Measurements from ENCODE around the gene ETV1. TPM values are rescaled to one million over a fixed set of nuclear protein-coding genes. Genes with fewer than 3 reads are reported as not detected.

The ETV1 gene
- total RNA-seq, 1 donor from 2014 or later: not detected

DNA sequence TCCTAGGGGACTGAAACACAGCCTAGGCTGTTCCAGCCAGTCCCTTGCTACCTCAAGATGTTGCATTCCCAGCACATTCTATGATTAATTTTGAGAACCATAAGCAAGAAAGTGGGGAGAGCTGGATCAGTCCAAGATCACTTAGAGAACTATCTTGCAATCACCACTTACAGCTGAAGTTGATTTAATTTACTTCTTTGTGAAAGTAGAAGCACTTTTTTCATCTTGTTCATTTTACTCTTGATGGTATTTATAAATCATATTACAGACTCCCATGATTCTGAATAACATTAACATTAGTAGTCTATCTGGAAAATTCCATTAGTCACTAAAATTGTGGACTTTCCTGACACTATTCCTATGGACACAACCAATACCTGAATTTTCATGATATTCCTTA is 118.5 kb downstream of the ETV1 start:
- no peak for DNase-seq
- Mint-ChIP-seq H3K27ac (no peak overlapping the region), H3K9me3 (peaks cover 4% of the 10 kb centered on the region), H3K27me3 (no peaks in the 10 kb centered on the region), H3K4me3 (no peak overlapping the region), H3K4me1 (no peaks in the 10 kb centered on the region), H3K36me3 (ENCODE audit: low read depth) (no peaks in the 10 kb centered on the region)
- intact Hi-C loops (cut with micrococcal nuclease): no loop called here

DNA sequence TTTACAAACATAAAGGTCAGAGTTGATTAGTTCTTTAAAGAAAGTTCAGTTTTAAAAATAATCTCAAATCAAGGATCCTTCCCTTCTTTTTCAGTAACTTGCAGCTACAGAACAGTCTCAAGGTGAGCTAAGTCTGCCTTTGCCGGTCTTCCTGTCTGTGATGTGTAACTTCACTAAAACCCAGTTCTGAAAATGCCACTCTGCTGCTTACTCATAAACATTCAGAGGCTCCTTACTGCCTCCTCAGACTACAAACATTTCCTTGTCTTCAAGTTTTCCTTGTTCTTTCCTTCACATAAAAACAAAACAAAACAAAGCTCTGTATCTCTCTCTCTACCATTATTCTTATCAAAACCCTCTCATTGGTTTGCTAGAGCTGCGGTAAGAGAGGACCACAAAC is 128.7 kb downstream of the ETV1 start:
- H3K27me3 Mint-ChIP-seq: no peaks in the 10 kb centered on the region

DNA sequence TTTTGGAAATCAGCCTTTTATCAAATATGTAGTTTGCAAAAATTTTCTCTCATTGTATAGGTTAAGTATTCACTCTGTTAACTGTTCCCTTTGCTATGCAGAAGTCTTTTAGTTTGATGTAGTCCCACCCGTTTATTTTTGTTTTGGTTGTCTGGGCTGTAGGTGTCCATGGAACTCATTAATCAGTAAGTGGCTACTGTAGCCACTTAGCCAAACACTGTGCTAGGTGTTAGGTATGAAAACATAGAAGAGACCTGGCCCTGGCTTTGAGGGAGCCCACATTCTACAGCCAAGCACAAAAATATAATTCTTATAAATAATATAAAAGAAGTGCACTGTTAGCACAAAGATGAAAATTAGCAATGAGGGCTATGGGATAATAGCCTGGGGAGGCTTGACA is 133.5 kb downstream of the ETV1 start:
- no peaks in the 10 kb centered on the region for H3K27me3 Mint-ChIP-seq
- H3K9me3 Mint-ChIP-seq: no peaks in the 10 kb centered on the region
- no peak overlapping the region for H3K27ac Mint-ChIP-seq
- DNase-seq: no peak
- intact Hi-C loops (cut with micrococcal nuclease): no loop called here
- no peaks in the 10 kb centered on the region for H3K36me3 Mint-ChIP-seq (ENCODE audit: low read depth)
- H3K4me3 Mint-ChIP-seq: no peak overlapping the region
- no peaks in the 10 kb centered on the region for H3K4me1 Mint-ChIP-seq

More for the DNA sequence above, 128.7 kb downstream of the ETV1 start:
- Mint-ChIP-seq H3K4me3 (no peak overlapping the region), H3K4me1 (no peaks in the 10 kb centered on the region), H3K36me3 (ENCODE audit: low read depth) (no peaks in the 10 kb centered on the region), H3K9me3 (no peaks in the 10 kb centered on the region), H3K27ac (no peak overlapping the region)
- no peak for DNase-seq
- intact Hi-C loops (cut with micrococcal nuclease): no loop called here

DNA sequence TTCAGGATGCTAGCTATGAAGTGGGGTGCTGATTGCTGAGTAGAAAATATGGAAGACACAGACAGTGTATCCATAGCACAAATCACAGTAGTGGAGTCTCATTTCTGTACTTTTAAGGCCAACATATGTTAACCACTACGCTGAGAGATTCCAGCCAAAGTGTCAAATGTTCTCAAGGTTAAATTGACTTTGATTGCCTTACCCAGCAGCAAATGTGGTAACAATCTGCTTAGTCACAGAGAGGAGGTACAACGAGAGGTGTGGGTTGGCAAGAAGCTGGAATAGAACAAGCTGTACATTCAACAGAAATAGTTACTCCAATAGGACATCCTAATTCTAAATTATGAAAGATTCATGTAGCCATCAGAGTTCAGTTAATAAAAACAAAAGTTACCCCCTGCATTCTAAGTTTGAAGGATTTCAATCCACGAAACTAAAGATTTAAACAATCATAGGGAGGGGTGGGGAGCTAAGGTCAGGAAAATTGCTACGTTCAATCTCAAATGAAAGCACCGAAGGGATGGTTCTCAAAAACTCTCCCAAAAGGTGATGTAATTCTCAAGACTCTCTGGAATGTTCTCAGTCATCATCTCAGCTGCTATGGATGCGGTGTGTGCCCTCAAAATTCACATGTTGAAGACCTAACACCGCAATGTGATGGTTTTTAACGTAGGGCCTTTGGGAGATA is 137.0 kb downstream of the ETV1 start:
- intact Hi-C loops (cut with micrococcal nuclease): no loop called here
- Mint-ChIP-seq H3K4me3 (no peak overlapping the region), H3K27me3 (no peaks in the 10 kb centered on the region), H3K27ac (no peak overlapping the region), H3K36me3 (ENCODE audit: low read depth) (no peaks in the 10 kb centered on the region), H3K4me1 (peaks cover 15% of the 10 kb centered on the region), H3K9me3 (no peaks in the 10 kb centered on the region)
- DNase-seq: no peak

DNA sequence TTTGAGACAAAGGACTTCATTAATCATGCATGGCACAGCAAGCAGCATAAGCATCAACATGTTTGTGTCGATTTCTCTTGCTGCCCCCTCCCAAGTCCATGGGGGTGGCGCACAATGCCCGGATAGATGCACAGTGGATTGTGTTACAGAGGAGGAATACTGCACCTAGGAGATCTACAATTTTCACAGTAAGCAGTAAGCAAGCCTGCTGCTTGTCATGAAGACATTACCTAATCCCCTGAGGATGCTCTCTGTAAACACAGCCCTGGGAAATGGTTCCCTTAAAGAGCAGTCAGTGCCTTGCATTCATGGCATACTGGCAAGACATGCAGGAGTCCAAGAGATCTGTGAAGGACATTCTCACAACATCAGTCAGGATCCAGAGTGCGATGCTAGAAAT is 137.7 kb downstream of the ETV1 start:
- Mint-ChIP-seq H3K4me3 (no peak overlapping the region), H3K27me3 (no peaks in the 10 kb centered on the region), H3K36me3 (ENCODE audit: low read depth) (no peaks in the 10 kb centered on the region), H3K9me3 (no peaks in the 10 kb centered on the region), H3K27ac (no peak overlapping the region), H3K4me1 (peaks cover 15% of the 10 kb centered on the region)
- no peak for DNase-seq
- intact Hi-C loops (cut with micrococcal nuclease): no loop called here

DNA sequence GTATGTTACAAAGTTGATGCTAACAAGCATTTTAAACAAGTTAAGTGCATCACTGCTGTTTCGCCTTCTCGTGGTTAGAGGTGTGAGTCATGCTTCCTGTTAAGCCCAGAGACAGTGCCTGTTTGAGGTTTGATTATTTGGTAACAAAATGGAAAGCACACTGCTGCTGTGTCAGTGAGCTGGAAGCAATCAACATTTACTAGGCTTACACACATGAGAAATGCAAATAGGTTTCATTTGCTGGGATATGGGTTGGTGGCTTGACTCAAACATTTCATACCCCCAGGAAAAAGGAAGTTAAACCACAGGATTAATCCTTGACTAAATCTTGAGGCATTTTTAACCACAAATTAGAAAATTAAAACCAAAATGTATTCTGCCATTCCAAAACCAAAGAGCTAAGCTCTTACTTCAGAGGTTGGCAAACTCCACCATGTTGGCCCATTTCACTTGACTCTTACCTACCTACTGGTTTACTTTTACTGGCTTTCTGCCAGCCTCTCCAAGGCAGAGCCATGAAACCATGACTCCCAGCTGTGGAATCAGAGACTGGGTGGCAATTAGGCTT is 139.2 kb downstream of the ETV1 start:
- Mint-ChIP-seq H3K4me1 (peaks cover 15% of the 10 kb centered on the region), H3K4me3 (peak overlapping the region; percentile 32), H3K9me3 (no peaks in the 10 kb centered on the region), H3K27ac (no peak overlapping the region), H3K36me3 (ENCODE audit: low read depth) (no peaks in the 10 kb centered on the region), H3K27me3 (no peaks in the 10 kb centered on the region)
- peak; percentile 80 for DNase-seq
- intact Hi-C loops (cut with micrococcal nuclease): no loop called here

DNA sequence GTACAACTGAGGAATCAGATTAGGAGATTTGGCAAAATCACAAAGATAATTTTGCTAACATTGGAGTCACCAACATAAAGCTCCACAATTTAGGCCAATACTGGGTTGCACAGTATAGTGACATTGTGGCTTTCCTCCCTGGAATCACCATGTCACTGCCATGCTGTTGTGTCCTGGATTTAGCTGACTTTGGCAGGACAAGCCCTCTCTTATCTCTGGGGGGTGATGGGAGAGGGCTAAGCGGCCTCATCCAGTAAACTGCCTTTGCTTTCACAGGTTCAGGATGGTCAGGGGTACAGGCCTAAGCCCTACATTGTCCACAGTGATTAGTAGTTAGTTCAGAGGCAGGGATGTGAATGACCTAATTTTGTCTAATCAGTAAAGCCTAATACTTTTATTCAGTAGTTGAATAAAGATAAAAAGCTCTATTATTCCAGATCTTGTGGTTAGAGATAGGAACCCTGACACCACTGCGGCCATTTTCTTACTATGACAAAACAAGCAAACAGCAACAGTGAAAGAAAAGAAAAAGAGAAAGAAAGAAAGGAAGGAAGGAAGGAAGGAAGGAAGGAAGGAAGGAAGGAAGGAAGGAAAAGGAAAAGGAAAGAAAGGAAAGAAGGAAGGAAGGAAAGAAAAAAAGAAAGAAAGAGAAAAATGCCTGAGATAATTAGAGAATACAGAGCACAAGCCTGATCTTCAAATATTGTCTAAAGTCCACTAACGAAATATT is 140.1 kb downstream of the ETV1 start:
- intact Hi-C loops (cut with micrococcal nuclease): no loop called here
- Mint-ChIP-seq H3K27me3 (no peaks in the 10 kb centered on the region), H3K4me3 (no peak overlapping the region)

DNA sequence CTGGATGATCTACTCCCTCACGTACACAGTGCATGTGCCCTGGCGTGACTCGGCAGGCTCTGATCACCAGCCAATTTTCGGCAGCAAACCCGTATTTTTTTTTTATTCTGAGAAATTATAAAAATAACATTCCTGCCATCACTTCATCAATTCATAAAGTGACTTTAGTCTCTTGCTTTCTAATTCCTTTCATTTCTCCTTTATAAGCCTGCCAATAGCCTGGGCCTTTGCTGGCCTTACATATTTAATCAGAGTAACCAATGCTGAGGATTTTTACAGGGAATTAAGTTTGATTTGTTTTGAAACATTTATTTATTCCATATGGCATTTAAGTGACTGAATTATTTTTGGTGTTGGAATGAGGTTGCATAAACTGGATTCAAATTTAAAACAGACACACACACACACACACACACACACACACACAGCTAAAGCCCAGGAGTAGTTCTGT is 140.8 kb downstream of the ETV1 start:
- no peak for DNase-seq
- H3K9me3 Mint-ChIP-seq: no peaks in the 10 kb centered on the region
- H3K4me1 Mint-ChIP-seq: peaks cover 15% of the 10 kb centered on the region
- H3K36me3 Mint-ChIP-seq (ENCODE audit: low read depth): no peaks in the 10 kb centered on the region
- H3K27me3 Mint-ChIP-seq: no peaks in the 10 kb centered on the region
- H3K4me3 Mint-ChIP-seq: no peak overlapping the region
- intact Hi-C loops (cut with micrococcal nuclease): no loop called here
- no peak overlapping the region for H3K27ac Mint-ChIP-seq

More for the DNA sequence above, 140.1 kb downstream of the ETV1 start:
- H3K9me3 Mint-ChIP-seq: no peaks in the 10 kb centered on the region
- H3K27ac Mint-ChIP-seq: no peak overlapping the region
- no peak for DNase-seq
- H3K4me1 Mint-ChIP-seq: peaks cover 15% of the 10 kb centered on the region
- no peaks in the 10 kb centered on the region for H3K36me3 Mint-ChIP-seq (ENCODE audit: low read depth)

DNA sequence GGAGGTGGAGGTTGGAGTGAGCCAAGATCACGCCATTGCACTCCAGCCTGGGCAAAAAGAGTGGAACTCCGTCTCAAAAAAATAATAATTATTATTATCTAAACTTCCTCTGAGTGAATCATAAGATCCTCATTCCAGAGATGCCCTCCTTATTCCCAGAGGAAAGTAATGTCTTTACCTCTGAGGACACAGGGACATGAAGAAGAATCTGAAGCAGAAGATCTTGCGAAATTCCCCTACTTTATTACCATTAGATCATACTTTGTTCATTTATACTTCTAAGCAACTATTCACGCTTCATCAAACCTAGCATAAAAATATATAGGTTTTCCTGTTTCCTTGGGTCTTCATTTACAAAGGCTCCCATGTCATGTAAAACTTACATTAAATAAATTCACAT is 143.1 kb downstream of the ETV1 start:
- no peak for DNase-seq
- H3K4me1 Mint-ChIP-seq: peaks cover 15% of the 10 kb centered on the region
- no peaks in the 10 kb centered on the region for H3K9me3 Mint-ChIP-seq
- H3K4me3 Mint-ChIP-seq: no peak overlapping the region
- no peak overlapping the region for H3K27ac Mint-ChIP-seq
- H3K36me3 Mint-ChIP-seq (ENCODE audit: low read depth): no peaks in the 10 kb centered on the region
- intact Hi-C loops (cut with micrococcal nuclease): no loop called here
- H3K27me3 Mint-ChIP-seq: no peaks in the 10 kb centered on the region

DNA sequence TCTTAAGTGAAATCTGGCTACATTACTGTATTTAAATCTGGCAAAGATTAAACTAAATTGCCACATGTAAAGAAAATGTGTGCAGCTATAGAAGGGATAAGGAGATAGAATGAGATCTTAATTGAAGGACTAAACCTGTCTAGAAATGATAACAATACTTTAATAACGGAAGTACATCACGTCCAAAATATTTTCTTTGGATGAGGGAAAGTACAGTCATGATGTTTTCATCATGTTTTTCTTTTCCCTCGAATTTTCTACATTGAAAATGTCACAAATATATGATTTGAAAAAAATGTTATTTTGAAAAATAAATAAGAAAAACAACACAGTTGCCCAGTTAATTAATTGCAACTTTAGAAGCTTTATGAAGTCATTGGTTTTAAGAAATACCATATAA is 143.9 kb downstream of the ETV1 start:
- no peak overlapping the region for H3K27ac Mint-ChIP-seq
- H3K4me3 Mint-ChIP-seq: no peak overlapping the region
- H3K4me1 Mint-ChIP-seq: peaks cover 13% of the 10 kb centered on the region
- H3K36me3 Mint-ChIP-seq (ENCODE audit: low read depth): no peaks in the 10 kb centered on the region
- no peaks in the 10 kb centered on the region for H3K27me3 Mint-ChIP-seq
- no peaks in the 10 kb centered on the region for H3K9me3 Mint-ChIP-seq
- intact Hi-C loops (cut with micrococcal nuclease): no loop called here
- DNase-seq: no peak

DNA sequence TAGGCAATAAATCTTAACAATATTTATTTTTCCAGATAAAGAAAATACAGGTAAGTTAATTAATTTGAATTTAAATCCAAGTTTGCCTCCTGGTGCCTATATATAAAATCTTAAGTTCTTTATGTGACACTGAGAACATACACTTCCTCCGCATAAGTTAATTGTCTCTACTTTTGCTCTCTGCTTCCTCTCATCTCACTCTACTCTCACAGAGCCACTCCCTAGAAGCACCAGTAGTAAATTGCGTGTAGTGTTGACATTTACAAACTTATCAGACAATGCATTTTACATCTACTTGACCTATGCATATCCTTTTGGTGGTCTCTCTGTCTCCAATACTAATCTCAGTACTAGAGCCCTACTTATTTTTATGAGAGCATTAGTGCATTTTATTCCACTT is 144.5 kb downstream of the ETV1 start:
- intact Hi-C loops (cut with micrococcal nuclease): no loop called here
- Mint-ChIP-seq H3K4me1 (peaks cover 8% of the 10 kb centered on the region), H3K27me3 (no peaks in the 10 kb centered on the region), H3K27ac (no peak overlapping the region), H3K9me3 (no peaks in the 10 kb centered on the region), H3K36me3 (ENCODE audit: low read depth) (no peaks in the 10 kb centered on the region), H3K4me3 (no peak overlapping the region)
- no peak for DNase-seq

DNA sequence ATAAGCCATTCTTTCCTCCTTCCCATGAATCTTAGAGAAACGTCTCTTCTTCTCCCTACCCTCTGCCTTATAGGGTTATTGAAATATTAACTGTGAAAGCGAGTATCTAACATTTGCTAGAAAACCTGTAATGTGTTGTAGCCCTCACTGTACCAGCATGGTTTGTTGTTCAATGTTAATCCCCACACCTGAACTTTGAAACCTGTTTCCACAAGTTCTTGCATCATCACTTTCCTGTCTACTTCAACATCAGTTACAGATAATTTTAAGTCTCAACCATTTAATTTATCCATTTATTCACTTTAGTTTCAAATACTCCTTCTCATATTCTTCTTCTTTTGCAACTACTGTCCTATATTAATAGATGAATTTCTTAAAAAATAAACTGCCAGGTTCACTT is 148.2 kb downstream of the ETV1 start:
- Mint-ChIP-seq H3K4me3 (no peak overlapping the region), H3K27ac (no peak overlapping the region), H3K36me3 (ENCODE audit: low read depth) (no peaks in the 10 kb centered on the region)

More for the DNA sequence above, 148.2 kb downstream of the ETV1 start:
- no peaks in the 10 kb centered on the region for H3K9me3 Mint-ChIP-seq
- intact Hi-C loops (cut with micrococcal nuclease): no loop called here
- no peak for DNase-seq
- H3K4me1 Mint-ChIP-seq: no peaks in the 10 kb centered on the region
- H3K27me3 Mint-ChIP-seq: no peaks in the 10 kb centered on the region

Measured in activated CD4-positive, alpha-beta T cell treated with anti-CD3 and anti-CD28 coated beads, Interleukin-2, amount 10 ng/mL, durations not matched to agents 24 days and 14 days (primary cell).